Articular chondrocyte of knee joint (primary cell): ENCODE measurements around the gene OR10D3. TPM values are rescaled to one million over a fixed set of nuclear protein-coding genes. Genes with fewer than 3 reads are reported as not detected.

Experiments used
- total RNA-seq: library from RNA; depleted of rRNA; stranded (reverse); fragments of >200 nt; gene quantifications from 2 replicates; pipeline ENCODE4 v1.2.3, GENCODE V29; 2012

The OR10D3 gene
- total RNA-seq: under 0.01 TPM in 1 of 2 replicates, not detected in the other

GRCh38 chr11:124183068-124183467 is at the start of gene OR10D3:
OR10D3 (plus strand) TSS chr11:124183345; CDS start chr11:124185270, 1,925 bp downstream.

Other genes starting within 250 kb of the OR10D3 start
- gene OR4D5, start 243.7 kb upstream of the OR10D3 start, total RNA-seq: not detected in 2 replicates
- gene OR6T1, start 239.5 kb upstream of the OR10D3 start, total RNA-seq: not detected in 2 replicates
- not detected in 2 replicates for gene OR10S1, start 205.6 kb upstream of the OR10D3 start, total RNA-seq
- gene OR10G6, start 188.2 kb upstream of the OR10D3 start, total RNA-seq: not detected in 2 replicates
- not detected in 2 replicates for gene OR10G4, start 170.3 kb upstream of the OR10D3 start, total RNA-seq
- not detected in 2 replicates for gene OR10G9, start 160.3 kb upstream of the OR10D3 start, total RNA-seq
- gene OR10G8, start 156.5 kb upstream of the OR10D3 start, total RNA-seq: not detected in 2 replicates
- gene OR10G7, start 142.0 kb upstream of the OR10D3 start, total RNA-seq: not detected in 2 replicates
- 64.4 and 108 TPM in 2 replicates for gene VWA5A, start 67.9 kb upstream of the OR10D3 start, total RNA-seq
- 0.43 TPM in 1 of 2 replicates, not detected in the other for gene OR8G1, start 57.8 kb downstream of the OR10D3 start, total RNA-seq
- not detected in 2 replicates for gene OR8G5, start 73.0 kb downstream of the OR10D3 start, total RNA-seq
- gene OR8D1, start 130.6 kb downstream of the OR10D3 start, total RNA-seq: not detected in 2 replicates
- not detected in 2 replicates for gene OR8D2, start 136.9 kb downstream of the OR10D3 start, total RNA-seq
- gene OR8B2, start 201.2 kb downstream of the OR10D3 start, total RNA-seq: not detected in 2 replicates
- not detected in 2 replicates for gene OR8B3, start 215.7 kb downstream of the OR10D3 start, total RNA-seq
- not detected in 2 replicates for gene OR8B4, start 241.5 kb downstream of the OR10D3 start, total RNA-seq